ENCODE data around the gene C6orf52.

C6orf52 gene

DNA sequence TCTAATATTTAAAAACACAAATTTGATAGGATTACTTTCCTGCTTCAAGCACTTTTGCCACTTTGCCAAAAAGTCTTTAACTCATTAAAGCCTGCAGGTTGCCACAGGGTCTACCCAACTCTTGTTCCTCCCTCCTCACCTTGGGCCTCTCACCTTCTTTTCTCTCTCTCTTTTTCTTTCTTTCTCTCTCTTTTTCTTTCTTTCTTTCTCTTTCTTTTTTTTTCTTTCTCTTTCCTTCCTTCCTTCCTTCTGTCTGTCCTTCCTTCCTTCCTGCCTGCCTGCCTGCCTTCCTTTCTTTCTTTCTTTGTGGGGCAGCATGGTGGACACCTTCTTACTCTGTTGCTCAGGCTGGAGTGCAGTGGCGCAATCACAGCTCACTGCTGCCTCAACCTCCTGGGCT, 50.2 kb downstream of the C6orf52 start:
- no peak for DNase-seq (ENCODE audit: low read depth)

DNA sequence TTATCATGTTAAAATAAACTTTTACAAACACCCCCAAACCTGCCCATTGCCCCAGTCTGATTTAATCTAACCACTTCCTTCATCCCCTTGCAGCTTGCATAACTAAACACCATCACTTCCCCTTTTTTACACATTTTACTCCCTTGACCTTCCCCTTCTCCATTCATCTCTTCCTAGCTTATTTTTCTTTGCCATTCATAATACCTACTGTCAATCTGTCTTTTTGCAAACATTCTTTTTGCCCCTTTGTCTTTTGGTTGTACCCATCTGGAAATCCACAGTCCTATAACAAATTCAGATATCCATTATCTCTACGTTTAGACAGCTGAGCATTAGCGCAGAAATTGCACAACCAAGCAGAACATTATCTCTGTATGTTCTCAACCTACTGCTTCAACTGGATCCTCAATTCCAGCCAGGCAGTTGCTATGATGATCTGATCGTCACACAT, 51.2 kb downstream of the C6orf52 start:
- no peak for DNase-seq (ENCODE audit: low read depth)

DNA sequence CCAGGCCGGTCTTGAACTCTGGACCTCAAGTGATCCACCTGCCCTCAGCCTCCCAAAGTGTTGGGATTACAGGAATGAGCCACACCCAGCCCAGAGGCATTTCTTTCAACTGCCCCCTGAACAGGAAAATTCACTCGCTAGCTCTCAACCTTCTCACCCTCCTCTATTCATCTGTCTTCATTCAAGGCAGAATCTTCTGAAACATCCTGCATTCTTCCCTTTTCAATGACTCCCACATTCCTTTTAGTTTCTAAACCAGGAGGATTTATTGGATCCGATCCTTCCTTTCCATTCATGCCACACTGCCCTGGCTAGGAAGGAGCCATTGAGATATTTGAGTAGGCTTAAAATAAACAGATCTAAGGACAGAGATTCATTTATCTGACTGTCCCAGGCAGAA, 52.9 kb downstream of the C6orf52 start:
- no peak for DNase-seq (ENCODE audit: low read depth)

DNA sequence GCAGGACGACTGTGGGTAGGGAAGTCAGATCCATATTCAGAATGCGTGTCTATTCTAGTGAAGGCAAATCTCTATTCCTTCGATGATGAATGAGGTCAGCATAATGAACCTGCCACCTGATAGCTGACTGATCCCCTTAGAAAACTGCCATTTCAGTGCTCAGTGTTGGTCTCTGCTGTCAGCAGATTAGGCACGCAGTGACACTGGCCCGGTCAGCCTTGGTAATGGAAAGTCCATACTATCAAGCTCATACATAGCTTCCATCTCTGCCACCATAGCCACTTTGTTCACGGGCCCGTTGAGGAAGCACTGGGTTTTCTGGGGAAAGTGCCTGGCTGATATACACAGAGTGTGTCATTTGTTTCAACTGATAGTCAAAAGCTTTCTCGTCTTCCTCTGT, 54.0 kb downstream of the C6orf52 start:
- no peak for DNase-seq (ENCODE audit: low read depth)

DNA sequence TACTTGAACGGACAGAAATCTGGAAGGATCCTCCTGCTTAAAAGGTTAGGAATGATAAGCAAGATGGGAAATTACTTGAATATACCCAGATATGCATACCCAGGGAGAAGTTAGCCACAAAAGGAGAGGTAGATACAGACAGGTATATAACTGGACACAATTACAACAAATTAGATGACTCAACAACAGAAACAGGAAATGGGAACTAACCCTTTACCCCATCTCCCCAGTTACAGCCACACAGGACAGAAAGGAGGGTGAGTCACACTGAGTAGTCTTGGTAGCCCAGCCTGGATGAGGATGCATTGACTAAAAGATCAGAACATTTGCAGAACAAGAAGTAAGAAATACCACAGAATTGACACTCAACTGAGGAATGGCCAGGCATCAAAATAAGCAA, 61.2 kb downstream of the C6orf52 start:
- peak; percentile 68 for DNase-seq (ENCODE audit: low read depth)

DNA sequence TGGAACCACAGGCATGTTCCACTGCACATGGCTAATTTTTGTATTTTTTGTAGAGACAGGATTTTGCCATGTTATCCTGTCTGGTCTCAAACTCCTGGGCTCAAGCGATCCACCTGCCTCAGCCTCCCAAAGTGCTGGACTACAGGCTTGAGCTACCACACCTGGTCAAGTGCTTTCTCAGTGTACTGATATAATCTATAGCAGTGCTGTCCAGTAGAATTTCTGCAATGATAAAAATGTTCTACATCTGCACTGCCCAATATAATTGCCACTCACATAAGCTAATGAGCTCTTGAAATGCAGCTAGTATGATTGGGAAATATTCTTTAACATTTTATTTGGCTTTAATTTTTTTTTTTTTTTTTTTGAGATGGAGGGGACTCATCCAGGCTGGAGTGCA, 64.2 kb downstream of the C6orf52 start:
- no peak for DNase-seq (ENCODE audit: low read depth)

DNA sequence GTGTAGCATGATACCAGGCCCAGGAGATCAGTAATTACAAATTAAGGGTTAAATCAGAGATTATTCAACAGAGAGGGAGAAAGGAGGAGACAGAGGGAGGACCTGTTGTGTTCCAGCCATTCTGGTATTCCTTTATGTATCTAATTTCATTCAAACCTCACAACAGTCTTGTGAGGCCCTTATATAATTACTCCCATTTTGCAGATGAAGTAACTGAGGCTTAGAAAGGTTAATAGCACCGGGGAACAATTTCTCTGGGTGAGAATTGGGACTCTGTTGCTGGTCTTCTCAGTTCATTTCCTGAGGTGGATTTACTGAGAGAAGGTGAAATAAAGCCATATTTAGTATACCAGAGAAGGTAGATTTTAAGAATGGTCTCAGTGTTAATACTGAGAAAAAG, 66.6 kb downstream of the C6orf52 start:
- DNase-seq (ENCODE audit: low read depth): no peak

DNA sequence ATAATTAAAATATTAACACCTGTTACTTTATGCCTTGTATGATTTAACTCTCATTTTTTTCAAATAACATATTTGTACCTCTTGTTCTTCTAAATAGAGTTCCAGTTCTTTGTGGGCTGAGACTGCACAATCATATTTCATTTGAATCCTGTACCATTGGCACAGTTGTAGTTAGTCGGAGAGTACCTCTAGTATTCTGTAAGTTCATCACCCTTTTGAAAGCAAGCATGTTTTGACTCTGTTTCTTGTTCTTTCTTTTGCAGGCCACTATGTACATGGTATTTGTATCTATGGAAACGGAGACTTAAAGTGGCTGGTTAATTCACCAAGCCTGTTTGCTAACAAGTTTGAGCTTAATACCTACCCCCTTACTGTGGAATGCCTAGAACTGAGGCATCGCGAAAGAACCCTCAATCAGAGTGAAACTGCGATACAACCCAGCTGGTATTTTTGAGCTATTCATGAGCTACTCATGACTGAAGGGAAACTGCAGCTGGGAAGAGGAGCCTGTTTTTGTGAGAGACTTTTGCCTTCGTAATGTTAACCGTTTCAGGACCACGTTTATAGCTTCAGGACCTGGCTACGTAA, 68.2 kb downstream of the C6orf52 start:
- no peak for DNase-seq (ENCODE audit: low read depth)

DNA sequence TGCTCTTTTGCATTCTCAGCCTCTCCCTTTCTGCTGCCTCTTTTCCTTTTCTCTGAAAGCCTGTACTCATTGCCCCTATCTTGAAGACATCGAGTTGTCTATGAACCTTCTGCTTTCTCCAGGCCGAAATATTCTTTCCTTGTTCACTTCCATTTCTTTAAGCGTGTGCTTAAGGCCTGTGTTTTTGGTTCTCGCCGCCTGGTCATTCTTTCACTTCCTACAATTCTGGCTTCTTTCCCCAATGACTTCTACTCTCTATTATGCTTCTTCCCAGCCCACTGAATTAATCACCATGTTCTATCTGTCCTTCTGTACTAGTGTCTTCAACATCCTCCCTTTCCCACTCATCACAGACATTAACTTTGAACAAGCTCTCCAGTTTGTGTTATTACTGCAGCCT, 69.6 kb downstream of the C6orf52 start:
- DNase-seq (ENCODE audit: low read depth): no peak

DNA sequence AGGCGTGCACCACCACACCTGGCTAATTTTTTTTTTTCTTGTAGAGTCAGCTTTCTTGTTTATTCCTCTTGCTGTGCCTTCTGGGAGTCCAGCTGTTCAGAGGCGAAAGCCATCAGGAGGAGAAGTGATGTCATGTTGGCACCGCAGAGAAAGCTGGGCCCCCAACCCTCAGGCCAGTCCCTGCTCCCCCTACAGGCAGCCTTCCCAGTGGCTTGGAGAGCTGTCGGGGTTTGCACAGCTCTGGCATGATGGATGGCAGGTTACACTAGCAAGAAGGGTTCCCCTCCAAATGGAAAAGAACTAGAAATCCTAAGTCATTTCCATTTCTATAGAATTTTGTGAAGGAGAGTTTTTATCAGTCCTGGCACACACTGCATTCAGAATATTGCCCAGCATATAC, 72.6 kb downstream of the C6orf52 start:
- DNase-seq (ENCODE audit: low read depth): no peak
